Neural cell (in vitro differentiated cells): Measurements from ENCODE around the gene UBC. TPM values are rescaled to one million over a fixed set of nuclear protein-coding genes. Genes with fewer than 3 reads are reported as not detected.

Experiments used
- H2AFZ ChIP-seq: fragments of 200-600, 300-800 bp; sonication (generic), shearing (Covaris generic); 2 replicates; pipeline ENCODE4 v1.6.0; 2014; ENCODE audit warnings: low read depth, mild to moderate bottlenecking, antibody characterized with exemption, low read length, moderate library complexity
- H3F3A ChIP-seq: fragments of 200-600 bp; shearing (Covaris generic); 2 replicates; pipeline ENCODE4 v1.6.1; 2016; ENCODE audit warnings: mild to moderate bottlenecking, moderate library complexity, mixed read lengths, antibody characterized with exemption, low read length; ENCODE audit not compliant: insufficient read depth, poor library complexity, severe bottlenecking
- H3K27ac ChIP-seq: fragments of 200-600, 300-800 bp; sonication (generic), shearing (Covaris generic); 2 replicates; pipeline ENCODE4 v1.5.1; 2014; ENCODE audit warnings: mild to moderate bottlenecking, low read length, moderate library complexity
- H3K27me3 ChIP-seq: fragments of 300-800, 200-600 bp; sonication (generic), shearing (Covaris generic); 2 replicates; pipeline ENCODE4 v1.6.0; 2014; ENCODE audit warnings: mild to moderate bottlenecking, low read depth, low read length, moderate library complexity; ENCODE audit not compliant: insufficient read depth
- H3K36me3 ChIP-seq: fragments of 300-800, 200-600 bp; sonication (generic), shearing (Covaris generic); 2 replicates; pipeline ENCODE4 v1.5.1; 2014; ENCODE audit warnings: mild to moderate bottlenecking, antibody characterized with exemption, low read length, moderate library complexity; ENCODE audit not compliant: insufficient read depth
- H3K4me2 ChIP-seq: fragments of 300-800, 200-600 bp; sonication (generic), shearing (Covaris generic); 2 replicates; pipeline ENCODE4 v1.6.0; 2014; ENCODE audit warnings: mild to moderate bottlenecking, low read length
- H3K4me3 ChIP-seq: fragments of 300-800, 200-600 bp; sonication (generic), shearing (Covaris generic); 2 replicates; pipeline ENCODE4 v1.5.1; 2014; ENCODE audit warnings: mild to moderate bottlenecking, low read length, moderate library complexity
- H3K79me2 ChIP-seq: fragments of 200-600 bp; shearing (Covaris generic); replicated peaks from 2 replicates; pipeline ENCODE4 v1.6.0; 2014; ENCODE audit warnings: mild to moderate bottlenecking, low read length, moderate library complexity; ENCODE audit not compliant: insufficient read depth
- H3K9ac ChIP-seq: fragments of 300-800, 200-600 bp; sonication (generic), shearing (Covaris generic); 2 replicates; pipeline ENCODE4 v1.6.1; 2016; ENCODE audit warnings: mild to moderate bottlenecking, low read length, mixed read lengths
- H3K9me2 ChIP-seq: fragments of 200-600 bp; shearing (Covaris generic); 2 replicates; pipeline ENCODE4 v1.6.1; 2016; ENCODE audit warnings: mild to moderate bottlenecking, low read length, mixed read lengths; ENCODE audit not compliant: insufficient read depth
- H3K9me3 ChIP-seq: fragments of 200-600, 300-800 bp; sonication (generic), shearing (Covaris generic); 2 replicates; pipeline ENCODE4 v1.6.1; 2016; ENCODE audit warnings: mild to moderate bottlenecking, mixed run types, low read length, moderate library complexity, mixed read lengths
- H4K20me1 ChIP-seq: fragments of 200-600 bp; shearing (Covaris generic); 2 replicates; pipeline ENCODE4 v1.6.1; 2016; ENCODE audit warnings: mild to moderate bottlenecking, mixed run types; ENCODE audit not compliant: insufficient read depth
- EP300 ChIP-seq: fragments of 450-650 bp; conservative IDR thresholded peaks from 2 replicates; pipeline ENCODE4 v1.6.1; 2014; ENCODE audit warnings: antibody characterized with exemption, mild to moderate bottlenecking, moderate library complexity; ENCODE audit not compliant: poor library complexity, severe bottlenecking
- EZH2 ChIP-seq: fragments of 200-600, 300-800 bp; shearing (Covaris generic), sonication (generic); IDR thresholded peaks from 2 replicates; pipeline ENCODE4 v1.6.1; 2014; ENCODE audit warnings: antibody characterized with exemption, low read length, borderline replicate concordance, mild to moderate bottlenecking; ENCODE audit not compliant: insufficient read depth, poor library complexity, severe bottlenecking
- MXI1 ChIP-seq: fragments of 450-650 bp; conservative IDR thresholded peaks from 2 replicates; pipeline ENCODE4 v1.6.1; 2014; ENCODE audit warnings: antibody characterized with exemption, mild to moderate bottlenecking; ENCODE audit not compliant: poor library complexity, severe bottlenecking
- POLR2AphosphoS5 ChIP-seq: IDR thresholded peaks from 2 replicates; pipeline ENCODE4 v1.6.1; 2012
- RAD21 ChIP-seq: fragments of 450-650 bp; conservative IDR thresholded peaks from 2 replicates; pipeline ENCODE4 v1.6.1; 2014; ENCODE audit warnings: antibody characterized with exemption, mild to moderate bottlenecking, moderate library complexity
- REST ChIP-seq: IDR thresholded peaks from 2 replicates; pipeline ENCODE4 v1.6.1; 2012; ENCODE audit warnings: borderline replicate concordance
- SMC3 ChIP-seq: fragments of 450-650 bp; conservative IDR thresholded peaks from 2 replicates; pipeline ENCODE4 v1.6.1; 2014; ENCODE audit warnings: antibody characterized with exemption, mild to moderate bottlenecking, moderate library complexity; ENCODE audit not compliant: poor library complexity
- TAF1 ChIP-seq: IDR thresholded peaks from 2 replicates; pipeline ENCODE4 v1.6.1; 2012; ENCODE audit warnings: low read depth
- polyA plus RNA-seq: library from polyadenylated mRNA; depleted of rRNA; stranded (reverse); fragments of >200 nt; gene quantifications from 2 replicates; pipeline ENCODE4 v1.2.3, GENCODE V29; 2014
- TF ChIP-seq, protein P1 (sequence below): fragments of 450-650 bp; IDR thresholded peaks from 2 replicates; pipeline ENCODE4 v1.5.1; 2014; ENCODE audit warnings: antibody characterized with exemption, mild to moderate bottlenecking, moderate library complexity; ENCODE audit not compliant: poor library complexity, severe bottlenecking

Gene UBC
- polyA plus RNA-seq, 1 donor from 2014 or later = 1,177 TPM

DNA sequence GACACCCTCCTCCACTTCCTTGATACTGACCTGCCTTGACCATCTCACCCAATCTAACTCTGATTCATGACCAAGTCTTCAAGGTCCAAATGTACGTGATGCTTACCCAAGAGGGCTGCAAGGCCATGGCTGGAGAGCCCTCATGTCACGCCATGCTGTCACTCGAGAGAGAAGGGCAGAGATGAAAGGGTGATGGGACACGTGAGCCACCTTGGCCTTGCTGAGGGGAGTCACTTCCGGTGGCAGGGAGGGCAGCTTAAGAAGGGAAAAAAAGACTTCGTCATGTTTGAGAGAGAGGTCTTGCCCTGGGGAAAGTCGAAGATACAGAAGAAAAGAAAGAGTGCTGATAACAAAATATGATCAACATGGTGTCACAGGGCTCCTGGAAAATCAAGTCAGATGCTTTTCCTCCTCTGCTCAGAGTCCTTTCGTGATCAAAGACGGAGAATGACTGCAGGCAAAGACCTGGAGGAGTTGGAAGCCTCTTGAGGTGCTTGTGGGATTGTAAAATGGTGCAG, 47.5 kb downstream of the UBC start:
- Histone ChIP-seq H2AFZ (no peak overlapping the region), H3K27ac (no peak overlapping the region)

DNA sequence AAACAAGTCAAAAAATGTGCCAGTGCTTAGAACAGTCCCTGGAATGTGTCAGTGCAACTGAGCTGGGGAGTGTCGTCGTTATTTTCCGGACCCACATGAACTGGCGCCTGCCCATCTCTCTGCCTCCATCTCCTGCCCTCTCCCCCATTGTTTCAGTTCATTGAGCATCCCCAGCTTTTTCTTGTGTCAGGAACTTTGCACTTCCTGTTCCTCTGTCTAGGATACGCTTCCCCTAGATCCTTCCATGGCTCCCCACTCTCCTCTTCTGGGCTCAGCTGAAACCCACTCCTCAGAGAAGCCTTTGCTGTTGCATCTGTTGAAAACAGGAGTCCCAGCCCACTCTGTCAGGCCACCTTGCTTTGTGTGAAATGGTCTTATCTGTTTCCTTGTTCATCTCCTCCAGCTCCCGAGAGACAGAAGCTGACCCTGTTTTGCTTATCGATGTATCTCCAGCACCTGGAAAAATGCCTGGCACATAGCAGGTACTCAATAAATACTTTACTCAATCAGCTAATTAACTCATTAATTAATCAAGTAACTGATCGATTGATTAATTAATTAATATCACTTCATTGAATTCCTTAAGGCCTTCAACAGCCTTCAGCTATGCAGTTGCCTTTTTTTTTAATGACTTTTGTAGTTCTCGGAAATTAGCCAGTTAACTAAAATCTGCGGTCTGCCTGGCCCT, 48.1 kb downstream of the UBC start:
- Histone ChIP-seq H3K4me3 (no peak overlapping the region), H3K4me2 (no peak overlapping the region), H3K27me3 (peaks cover 7% of the 10 kb centered on the region), H3F3A (no peaks in the 10 kb centered on the region), H2AFZ (no peak overlapping the region), H3K27ac (no peak overlapping the region), H3K9me2 (no peaks in the 10 kb centered on the region), H3K79me2 (no peaks in the 10 kb centered on the region), H3K36me3 (no peaks in the 10 kb centered on the region), H4K20me1 (no peaks in the 10 kb centered on the region), H3K9me3 (no peaks in the 10 kb centered on the region), H3K9ac (no peak overlapping the region)
- TF ChIP-seq MXI1 (no peak), SMC3 (no peak), REST (no peak), POLR2AphosphoS5 (no peak)
- TF ChIP-seq, protein P1, sequence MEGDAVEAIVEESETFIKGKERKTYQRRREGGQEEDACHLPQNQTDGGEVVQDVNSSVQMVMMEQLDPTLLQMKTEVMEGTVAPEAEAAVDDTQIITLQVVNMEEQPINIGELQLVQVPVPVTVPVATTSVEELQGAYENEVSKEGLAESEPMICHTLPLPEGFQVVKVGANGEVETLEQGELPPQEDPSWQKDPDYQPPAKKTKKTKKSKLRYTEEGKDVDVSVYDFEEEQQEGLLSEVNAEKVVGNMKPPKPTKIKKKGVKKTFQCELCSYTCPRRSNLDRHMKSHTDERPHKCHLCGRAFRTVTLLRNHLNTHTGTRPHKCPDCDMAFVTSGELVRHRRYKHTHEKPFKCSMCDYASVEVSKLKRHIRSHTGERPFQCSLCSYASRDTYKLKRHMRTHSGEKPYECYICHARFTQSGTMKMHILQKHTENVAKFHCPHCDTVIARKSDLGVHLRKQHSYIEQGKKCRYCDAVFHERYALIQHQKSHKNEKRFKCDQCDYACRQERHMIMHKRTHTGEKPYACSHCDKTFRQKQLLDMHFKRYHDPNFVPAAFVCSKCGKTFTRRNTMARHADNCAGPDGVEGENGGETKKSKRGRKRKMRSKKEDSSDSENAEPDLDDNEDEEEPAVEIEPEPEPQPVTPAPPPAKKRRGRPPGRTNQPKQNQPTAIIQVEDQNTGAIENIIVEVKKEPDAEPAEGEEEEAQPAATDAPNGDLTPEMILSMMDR = no peak

More for the DNA sequence above, 47.5 kb downstream of the UBC start:
- Histone ChIP-seq H3K36me3 (no peaks in the 10 kb centered on the region), H3K9me2 (no peaks in the 10 kb centered on the region), H4K20me1 (no peaks in the 10 kb centered on the region), H3K27me3 (peaks cover 7% of the 10 kb centered on the region), H3K4me3 (no peak overlapping the region), H3F3A (no peaks in the 10 kb centered on the region), H3K9ac (no peak overlapping the region), H3K9me3 (no peaks in the 10 kb centered on the region), H3K79me2 (no peaks in the 10 kb centered on the region), H3K4me2 (no peak overlapping the region)
- TF ChIP-seq SMC3 (no peak), REST (no peak), TAF1 (no peak), EP300 (no peak), EZH2 (no peak), POLR2AphosphoS5 (no peak), MXI1 (no peak), RAD21 (no peak)
- TF ChIP-seq, protein P1 = no peak
